ENCODE data around the gene CDK5RAP2. TPM values are rescaled to one million over a fixed set of nuclear protein-coding genes. Genes with fewer than 3 reads are reported as not detected.
A peak's percentile ranks its signal among the peaks of the same experiment; 100 is the strongest.

Gene CDK5RAP2
- total RNA-seq, 1 experiment from 2014 or later, result 56.4 TPM

DNA sequence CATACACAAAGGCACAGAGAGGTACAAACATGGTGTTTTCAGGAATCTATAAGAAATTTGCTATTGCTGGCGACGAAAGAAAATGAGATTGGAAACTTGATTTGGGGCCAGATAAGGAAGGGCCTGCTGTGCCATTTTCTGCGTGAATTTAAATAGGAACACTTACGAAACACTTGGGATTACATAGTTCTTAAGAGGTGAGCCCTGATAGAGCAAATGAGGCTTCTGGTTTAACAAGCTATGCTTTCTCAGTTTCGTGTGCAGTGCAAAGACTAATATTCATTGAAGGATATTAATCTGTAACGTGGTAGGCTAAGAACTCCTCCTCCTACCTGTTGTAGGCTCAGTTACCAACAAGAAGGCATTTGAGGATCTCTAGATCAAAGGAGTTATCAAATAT, 93.1 kb downstream of the CDK5RAP2 start:
- H2AFZ ChIP-seq (ENCODE audit: low read length), result no peak overlapping the region
- no peaks in the 10 kb centered on the region for H3K79me1 ChIP-seq (ENCODE audit: insufficient read depth, low read depth, low read length, poor library complexity, severe bottlenecking)
- no peak overlapping the region for H3K27ac ChIP-seq (ENCODE audit: insufficient read length, low read depth, low read length)
- H2BK20ac ChIP-seq (ENCODE audit: low read depth, low read length, poor library complexity, severe bottlenecking), result no peak overlapping the region
- H2BK15ac ChIP-seq (ENCODE audit: low read depth, low read length), result no peak overlapping the region
- no peak overlapping the region for H3T11ph ChIP-seq (ENCODE audit: low read length)
- no peak for DNase-seq
- no peak overlapping the region for H3K4me2 ChIP-seq (ENCODE audit: insufficient read depth, insufficient read length, low read length)
- H2BK5ac ChIP-seq (ENCODE audit: insufficient read length, low read length), result no peak overlapping the region
- peaks cover 37 to 52% of the 10 kb centered on the region in 2 experiments for H3K4me1 Mint-ChIP-seq
- no peaks in the 10 kb centered on the region for H4K20me1 ChIP-seq (ENCODE audit: control insufficient read depth, insufficient read depth, insufficient read length)
- H3K23ac ChIP-seq (ENCODE audit: insufficient read length, low read depth, low read length), result no peak overlapping the region
- H3K27me3 Mint-ChIP-seq (ENCODE audit: low read depth), result no peaks in the 10 kb centered on the region
- H3K27me3 ChIP-seq (ENCODE audit: insufficient read depth, low read length), result no peaks in the 10 kb centered on the region
- no peak overlapping the region for H4K5ac ChIP-seq (ENCODE audit: insufficient read length, low read depth, low read length)
- no peak overlapping the region for H2BK12ac ChIP-seq (ENCODE audit: insufficient read length, low read depth, low read length)
- TF ChIP-seq, protein P1, sequence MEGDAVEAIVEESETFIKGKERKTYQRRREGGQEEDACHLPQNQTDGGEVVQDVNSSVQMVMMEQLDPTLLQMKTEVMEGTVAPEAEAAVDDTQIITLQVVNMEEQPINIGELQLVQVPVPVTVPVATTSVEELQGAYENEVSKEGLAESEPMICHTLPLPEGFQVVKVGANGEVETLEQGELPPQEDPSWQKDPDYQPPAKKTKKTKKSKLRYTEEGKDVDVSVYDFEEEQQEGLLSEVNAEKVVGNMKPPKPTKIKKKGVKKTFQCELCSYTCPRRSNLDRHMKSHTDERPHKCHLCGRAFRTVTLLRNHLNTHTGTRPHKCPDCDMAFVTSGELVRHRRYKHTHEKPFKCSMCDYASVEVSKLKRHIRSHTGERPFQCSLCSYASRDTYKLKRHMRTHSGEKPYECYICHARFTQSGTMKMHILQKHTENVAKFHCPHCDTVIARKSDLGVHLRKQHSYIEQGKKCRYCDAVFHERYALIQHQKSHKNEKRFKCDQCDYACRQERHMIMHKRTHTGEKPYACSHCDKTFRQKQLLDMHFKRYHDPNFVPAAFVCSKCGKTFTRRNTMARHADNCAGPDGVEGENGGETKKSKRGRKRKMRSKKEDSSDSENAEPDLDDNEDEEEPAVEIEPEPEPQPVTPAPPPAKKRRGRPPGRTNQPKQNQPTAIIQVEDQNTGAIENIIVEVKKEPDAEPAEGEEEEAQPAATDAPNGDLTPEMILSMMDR (conservative IDR thresholded peaks at IDR 0.05), result no peak
- H3K4me3 Mint-ChIP-seq, result no peak overlapping the region
- H3K9ac ChIP-seq (ENCODE audit: extremely low read depth, insufficient read length, low read length), result no peak overlapping the region
- no CpG with 5 or more reads among the region's 6 CpGs for WGBS (ENCODE audit: extremely low coverage, insufficient read length, low lambda C conversion rate)
- peaks cover 25 to 71% (median 60%) of the 10 kb centered on the region in 3 experiments; a peak in 6 of 7 replicates for H3K36me3 Mint-ChIP-seq (ENCODE audit: insufficient read depth in 1 of 3, low read depth in 3 of 3)
- no peaks in the 10 kb centered on the region for H3K23me2 ChIP-seq (ENCODE audit: insufficient read length, low read depth, low read length, poor library complexity, severe bottlenecking)
- H3K14ac ChIP-seq (ENCODE audit: insufficient read depth, low read length), result no peak overlapping the region
- H4K8ac ChIP-seq (replicated peaks; ENCODE audit: insufficient read length, low read depth, low read length), result no peak overlapping the region
- no peaks in the 10 kb centered on the region for H3K79me2 ChIP-seq (ENCODE audit: insufficient read depth, low read length)
- H3K4ac ChIP-seq (ENCODE audit: low read depth, low read length), result no peak overlapping the region
- no peak overlapping the region for H2BK120ac ChIP-seq (ENCODE audit: low read depth, low read length, poor library complexity, severe bottlenecking)
- H2AK5ac ChIP-seq (ENCODE audit: insufficient read length, low read length), result no peak overlapping the region
- H3K9me3 Mint-ChIP-seq, result no peaks in the 10 kb centered on the region
- peak overlapping the region in 1 of 3 experiments; percentile 6; a peak in 1 of 7 replicates for H3K27ac Mint-ChIP-seq
- peaks cover 7% of the 10 kb centered on the region; the same call in 1 of the 2 replicates for H3K4me1 ChIP-seq (ENCODE audit: insufficient read depth, low read length)
- no peak overlapping the region for H3K18ac ChIP-seq (ENCODE audit: insufficient read length, low read depth, low read length)
- no peak overlapping the region for H4K91ac ChIP-seq (ENCODE audit: insufficient read length, low read depth, low read length)
- no peaks in the 10 kb centered on the region for H3K9me3 ChIP-seq (ENCODE audit: control insufficient read depth, low read depth, low read length)
- H3K56ac ChIP-seq (ENCODE audit: insufficient read length, low read depth, low read length), result no peak overlapping the region

Data from H9 (cell line).